Fibroblast of lung (primary cell): ENCODE data around the gene OTOS. TPM values are rescaled to one million over a fixed set of nuclear protein-coding genes. Genes with fewer than 3 reads are reported as not detected.

ENCODE experiments used
- DNase-seq, 2 donors: peaks; one replicate each; pipeline versions ENCODE4 v3.0.0 to v3.0.0-alpha.2; 2010; ENCODE audit warnings: low read depth in 2 of 2
- H2AFZ ChIP-seq: 2 replicates; pipeline ENCODE4 v1.5.1; 2012; ENCODE audit warnings: low read length, control low read depth, inconsistent platforms
- H3K27ac ChIP-seq: 2 replicates; pipeline ENCODE4 v1.5.1; 2011; ENCODE audit warnings: low read length, control low read depth; ENCODE audit not compliant: insufficient read depth
- H3K27me3 ChIP-seq: 2 replicates; pipeline ENCODE4 v1.5.1; 2011; ENCODE audit warnings: mild to moderate bottlenecking, low read length; ENCODE audit not compliant: control insufficient read depth, insufficient read depth
- H3K36me3 ChIP-seq: 2 replicates; pipeline ENCODE4 v1.5.1; 2011; ENCODE audit warnings: low read length; ENCODE audit not compliant: control insufficient read depth, insufficient read depth
- H3K4me1 ChIP-seq: 2 replicates; pipeline ENCODE4 v1.5.1; 2011; ENCODE audit warnings: low read length; ENCODE audit not compliant: control insufficient read depth, insufficient read depth; ENCODE audit errors: extremely low read depth
- H3K4me2 ChIP-seq: 2 replicates; pipeline ENCODE4 v1.5.1; 2011; ENCODE audit warnings: low read length, control low read depth; ENCODE audit not compliant: insufficient read depth; ENCODE audit errors: extremely low read depth
- H3K4me3 ChIP-seq, 4 experiments: fragments of 200-600 bp in 1 of 4; sonication (generic) in 1 of 4; replicated peaks in 1 of 4; 2 replicates each; pipeline ENCODE4 v1.5.1; 2011 to 2016; ENCODE audit warnings: low read length in 4 of 4, low read depth in 3 of 4, mild to moderate bottlenecking in 3 of 4, control low read depth in 2 of 4, inconsistent platforms in 1 of 4, mixed read lengths in 1 of 4; ENCODE audit not compliant: insufficient read depth in 1 of 4; ENCODE audit errors: control extremely low read depth in 1 of 4
- H3K79me2 ChIP-seq: 2 replicates; pipeline ENCODE4 v1.5.1; 2012; ENCODE audit warnings: mild to moderate bottlenecking, low read length, inconsistent platforms; ENCODE audit not compliant: control insufficient read depth, insufficient read depth
- H3K9ac ChIP-seq: 2 replicates; pipeline ENCODE4 v1.5.1; 2011; ENCODE audit warnings: mild to moderate bottlenecking, low read length, control low read depth; ENCODE audit not compliant: insufficient read depth
- H3K9me3 ChIP-seq: 2 replicates; pipeline ENCODE4 v1.5.1; 2012; ENCODE audit warnings: low read depth, low read length; ENCODE audit not compliant: control insufficient read depth, insufficient read depth
- H4K20me1 ChIP-seq: 2 replicates; pipeline ENCODE4 v1.5.1; 2011; ENCODE audit warnings: low read length; ENCODE audit not compliant: control insufficient read depth, insufficient read depth; ENCODE audit errors: extremely low read depth
- CTCF ChIP-seq, 2 donors: IDR thresholded peaks in 1 of 2; conservative IDR thresholded peaks in 1 of 2; 1 replicate in 1 of 2; 2 replicates in 1 of 2; pipeline ENCODE4 v1.5.1; 2011 to 2012; ENCODE audit warnings: low read length in 2 of 2, control low read depth in 1 of 2, inconsistent platforms in 1 of 2, low read depth in 1 of 2, mild to moderate bottlenecking in 1 of 2
- EZH2 ChIP-seq: IDR thresholded peaks from 2 replicates; pipeline ENCODE4 v1.5.1; 2012; ENCODE audit warnings: low read length, control low read depth, mild to moderate bottlenecking; ENCODE audit errors: missing control alignments
- polyA plus RNA-seq, 2 donors: library from polyadenylated mRNA; depleted of rRNA in 1 of 2; stranded (reverse) in 1 of 2; unstranded in 1 of 2; fragments of >200 nt; gene quantifications; 2 replicates each; pipeline ENCODE4 v1.2.1, GENCODE V29; 2011 to 2012; ENCODE audit warnings: missing spikeins in 1 of 2
- total RNA-seq: library from RNA; depleted of rRNA; stranded (reverse); fragments of >200 nt; gene quantifications from 2 replicates; pipeline ENCODE4 v1.2.1, GENCODE V29; 2014

The OTOS gene
- total and polyA plus RNA-seq, 2 donors (not counting 1 experiment from before 2014, with no cell fraction given) = not detected

- Histone ChIP-seq H3K27ac (no peak overlapping the region), H3K4me2 (no peak overlapping the region), H4K20me1 (no peaks in the 10 kb centered on the region), H3K36me3 (peaks cover 18% of the 10 kb centered on the region), H3K27me3 (no peaks in the 10 kb centered on the region), H3K4me1 (no peaks in the 10 kb centered on the region), H2AFZ (no peak overlapping the region), H3K79me2 (peaks cover 14% of the 10 kb centered on the region), H3K9ac (no peak overlapping the region), H3K4me3 (no peak overlapping the region), H3K9me3 (no peaks in the 10 kb centered on the region)
- TF ChIP-seq EZH2 (no peak), CTCF (conservative IDR thresholded peaks at IDR 0.05 in 1 of 2, IDR thresholded peaks at IDR 0.05 in 1 of 2; ENCODE audit: low read depth in 1 of 2, low read length in 2 of 2) (no peak)
- no peak for DNase-seq
Measured at GRCh38 chr2:240129731-240130392, 10.6 kb downstream of the OTOS start.

- peaks cover 8% of the 10 kb centered on the region for H3K79me2 ChIP-seq
- no peak overlapping the region for H3K4me3 ChIP-seq
- H3K9ac ChIP-seq = no peak overlapping the region
- TF ChIP-seq EZH2 (no peak), CTCF (conservative IDR thresholded peaks at IDR 0.05 in 1 of 2, IDR thresholded peaks at IDR 0.05 in 1 of 2; ENCODE audit: low read depth in 1 of 2, low read length in 2 of 2) (no peak)
- no peak overlapping the region for H3K27ac ChIP-seq
- H3K36me3 ChIP-seq = peaks cover 18% of the 10 kb centered on the region
- H4K20me1 ChIP-seq = no peaks in the 10 kb centered on the region
- no peaks in the 10 kb centered on the region for H3K4me1 ChIP-seq
- no peak for DNase-seq
- no peaks in the 10 kb centered on the region for H3K27me3 ChIP-seq
- H2AFZ ChIP-seq = no peak overlapping the region
- no peaks in the 10 kb centered on the region for H3K9me3 ChIP-seq
- H3K4me2 ChIP-seq = no peak overlapping the region
Measured at GRCh38 chr2:240129311-240129710, 11.1 kb downstream of the OTOS start.

- Histone ChIP-seq H3K36me3 (peaks cover 18% of the 10 kb centered on the region), H2AFZ (no peak overlapping the region), H3K27ac (no peak overlapping the region), H3K4me3 (no peak overlapping the region), H4K20me1 (no peaks in the 10 kb centered on the region), H3K4me2 (no peak overlapping the region), H3K79me2 (peaks cover 2% of the 10 kb centered on the region), H3K27me3 (no peaks in the 10 kb centered on the region), H3K4me1 (no peaks in the 10 kb centered on the region), H3K9me3 (no peaks in the 10 kb centered on the region), H3K9ac (no peak overlapping the region)
- TF ChIP-seq CTCF (conservative IDR thresholded peaks at IDR 0.05 in 1 of 2, IDR thresholded peaks at IDR 0.05 in 1 of 2; ENCODE audit: low read depth in 1 of 2, low read length in 2 of 2) (no peak), EZH2 (no peak)
- no peak for DNase-seq
Measured at GRCh38 chr2:240128608-240129145, 11.8 kb downstream of the OTOS start.
